IMR-90 (cell line): ENCODE data around the gene GLIPR1L2. TPM values are rescaled to one million over a fixed set of nuclear protein-coding genes. Genes with fewer than 3 reads are reported as not detected.

Source experiments
- ATAC-seq: fragments of 200-7000 bp; cut with Tn5 transposase; 2 replicates; pipeline ENCODE4 v1.9.1; 2020; ENCODE audit warnings: low read depth, mild to moderate bottlenecking, moderate library complexity
- BruUV-seq: library from RNA; stranded (reverse); fragments of 400-500 nt; replicated peaks from 2 replicates; lab custom pipeline; 2021; lab: Mats Ljungman, UMichigan
- CTCF ChIA-PET: fragments of 300-600 bp; formaldehyde crosslinking; extraction: SDS; loops from one replicate; lab custom pipeline; 2021; ENCODE audit warnings: antibody characterized with exemption; lab: Yijun Ruan, JAX
- POLR2A ChIA-PET: fragments of 300-600 bp; sonication (Branson Sonifier 250); formaldehyde crosslinking; loops from one replicate; lab custom pipeline; 2022; ENCODE audit warnings: antibody characterized with exemption; ENCODE audit not compliant: unreplicated experiment; lab: Charles Lee
- DNase-seq: peaks from one replicate; pipeline ENCODE4 v3.0.0; 2013
- H2AFZ ChIP-seq: replicated peaks from 2 replicates; pipeline ENCODE3; 2013; ENCODE audit warnings: low read length, mild to moderate bottlenecking; ENCODE audit not compliant: poor library complexity
- H2AK5ac ChIP-seq: 2 replicates; pipeline ENCODE4 v1.6.1; 2013; ENCODE audit warnings: low read depth, low read length, inconsistent platforms
- H2AK9ac ChIP-seq: replicated peaks from 2 replicates; pipeline ENCODE3; 2013; ENCODE audit warnings: mild to moderate bottlenecking, low read depth, low read length, moderate library complexity; ENCODE audit not compliant: poor library complexity
- H2BK120ac ChIP-seq: 2 replicates; pipeline ENCODE4 v1.6.1; 2013; ENCODE audit warnings: low read depth, low read length, inconsistent platforms
- H2BK15ac ChIP-seq: 3 replicates; pipeline ENCODE4 v1.6.1; 2013; ENCODE audit warnings: low read depth, low read length, inconsistent platforms
- H2BK20ac ChIP-seq: 2 replicates; pipeline ENCODE4 v1.6.1; 2013; ENCODE audit warnings: low read depth, mild to moderate bottlenecking, inconsistent platforms, low read length, moderate library complexity
- H2BK5ac ChIP-seq: 2 replicates; pipeline ENCODE4 v1.6.1; 2013; ENCODE audit warnings: mild to moderate bottlenecking, low read depth, low read length, inconsistent platforms; ENCODE audit not compliant: poor library complexity, severe bottlenecking
- H3K14ac ChIP-seq: replicated peaks from 2 replicates; pipeline ENCODE4 v1.6.1; 2013; ENCODE audit warnings: low read depth, low read length, inconsistent platforms
- H3K18ac ChIP-seq: 2 replicates; pipeline ENCODE4 v1.6.1; 2013; ENCODE audit warnings: low read depth, low read length, control low read depth
- H3K23ac ChIP-seq: 2 replicates; pipeline ENCODE4 v1.6.1; 2013; ENCODE audit warnings: low read depth, low read length, inconsistent platforms
- H3K27ac ChIP-seq: 2 replicates; pipeline ENCODE4 v1.5.1; 2013; ENCODE audit warnings: mild to moderate bottlenecking, control low read depth, low read length; ENCODE audit not compliant: insufficient read depth
- H3K27me3 ChIP-seq: 2 replicates; pipeline ENCODE4 v1.6.1; 2013; ENCODE audit warnings: low read length; ENCODE audit not compliant: control insufficient read depth, insufficient read depth
- H3K36me3 ChIP-seq: 2 replicates; pipeline ENCODE4 v1.6.1; 2013; ENCODE audit warnings: low read length, mixed read lengths; ENCODE audit not compliant: control insufficient read depth, insufficient read depth
- H3K4ac ChIP-seq: 2 replicates; pipeline ENCODE4 v1.6.1; 2013; ENCODE audit warnings: low read depth, low read length, inconsistent platforms
- H3K4me1 ChIP-seq: 2 replicates; pipeline ENCODE4 v1.6.1; 2013; ENCODE audit warnings: low read length, mixed read lengths; ENCODE audit not compliant: control insufficient read depth, insufficient read depth
- H3K4me2 ChIP-seq: 2 replicates; pipeline ENCODE4 v1.6.1; 2013; ENCODE audit warnings: low read depth, mild to moderate bottlenecking, control low read depth, low read length, moderate library complexity
- H3K4me3 ChIP-seq: 2 replicates; pipeline ENCODE4 v1.5.1; 2013; ENCODE audit warnings: low read depth, mild to moderate bottlenecking, control low read depth, low read length, moderate library complexity; ENCODE audit not compliant: insufficient read depth
- H3K56ac ChIP-seq: 2 replicates; pipeline ENCODE4 v1.6.1; 2013; ENCODE audit warnings: low read length, inconsistent platforms; ENCODE audit not compliant: insufficient read depth; ENCODE audit errors: extremely low read depth
- H3K79me1 ChIP-seq, 2 experiments: 2 replicates each; pipeline ENCODE4 v1.6.1; 2013; ENCODE audit warnings: low read length in 2 of 2, inconsistent platforms in 1 of 2, low read depth in 1 of 2
- H3K9ac ChIP-seq: 2 replicates; pipeline ENCODE4 v1.6.1; 2013; ENCODE audit warnings: low read depth, low read length, control low read depth
- H3K9me1 ChIP-seq: 2 replicates; pipeline ENCODE4 v1.6.1; 2013; ENCODE audit warnings: low read length, inconsistent platforms; ENCODE audit not compliant: insufficient read depth
- H3K9me3 ChIP-seq: 2 replicates; pipeline ENCODE4 v1.6.1; 2013; ENCODE audit warnings: low read length; ENCODE audit not compliant: control insufficient read depth, insufficient read depth
- H4K20me1 ChIP-seq: 2 replicates; pipeline ENCODE4 v1.6.1; 2013; ENCODE audit warnings: low read length, inconsistent platforms; ENCODE audit not compliant: insufficient read depth
- H4K5ac ChIP-seq: 2 replicates; pipeline ENCODE4 v1.6.1; 2013; ENCODE audit warnings: mild to moderate bottlenecking, low read depth, low read length, control low read depth
- H4K8ac ChIP-seq, 2 experiments: 2 replicates each; pipeline ENCODE4 v1.6.1; 2013; ENCODE audit warnings: low read depth in 2 of 2, low read length in 2 of 2, control low read depth in 1 of 2, inconsistent platforms in 1 of 2
- H4K91ac ChIP-seq: 2 replicates; pipeline ENCODE4 v1.6.1; 2013; ENCODE audit warnings: low read depth, low read length, inconsistent platforms; ENCODE audit not compliant: insufficient read depth
- BHLHE40 ChIP-seq: fragments of 150-350 bp; IDR thresholded peaks from 2 replicates; pipeline ENCODE4 v1.6.1; 2016; ENCODE audit warnings: mild to moderate bottlenecking, low read depth, low read length
- CEBPB ChIP-seq: IDR thresholded peaks from 2 replicates; pipeline ENCODE4 v1.6.1; 2012; ENCODE audit warnings: low read depth, low read length, improper control_type of control experiment
- CHD1 ChIP-seq: IDR thresholded peaks from 2 replicates; pipeline ENCODE4 v1.6.1; 2012; ENCODE audit warnings: low read depth, low read length, improper control_type of control experiment
- FOS ChIP-seq: fragments of 150-350 bp; IDR thresholded peaks from 2 replicates; pipeline ENCODE4 v1.6.1; 2016; ENCODE audit warnings: low read depth, low read length
- MAFK ChIP-seq: IDR thresholded peaks from 2 replicates; pipeline ENCODE4 v1.6.1; 2012; ENCODE audit warnings: low read depth, low read length, improper control_type of control experiment
- MAZ ChIP-seq: IDR thresholded peaks from 2 replicates; pipeline ENCODE4 v1.6.1; 2012; ENCODE audit warnings: low read depth, mild to moderate bottlenecking, low read length, improper control_type of control experiment, moderate library complexity, borderline replicate concordance
- MXI1 ChIP-seq: IDR thresholded peaks from 2 replicates; pipeline ENCODE4 v1.6.1; 2012; ENCODE audit warnings: low read depth, mild to moderate bottlenecking, low read length, moderate library complexity, borderline replicate concordance
- NFE2L2 ChIP-seq: fragments of 150-350 bp; IDR thresholded peaks from 2 replicates; pipeline ENCODE4 v1.6.1; 2016; ENCODE audit warnings: low read depth, mild to moderate bottlenecking, low read length
- POLR2A ChIP-seq: IDR thresholded peaks from 2 replicates; pipeline ENCODE4 v1.6.1; 2012; ENCODE audit warnings: mild to moderate bottlenecking, low read depth, low read length
- RAD21 ChIP-seq: IDR thresholded peaks from 2 replicates; pipeline ENCODE4 v1.6.1; 2012; ENCODE audit warnings: low read length, improper control_type of control experiment
- RCOR1 ChIP-seq: IDR thresholded peaks from 2 replicates; pipeline ENCODE4 v1.6.1; 2012; ENCODE audit warnings: mild to moderate bottlenecking, low read length, improper control_type of control experiment; ENCODE audit not compliant: insufficient replicate concordance
- RFX5 ChIP-seq: IDR thresholded peaks from 2 replicates; pipeline ENCODE4 v1.8.0; 2012; ENCODE audit warnings: low read depth, mild to moderate bottlenecking, low read length, moderate library complexity
- SMC3 ChIP-seq: fragments of 150-350 bp; IDR thresholded peaks from 2 replicates; pipeline ENCODE4 v1.6.1; 2016; ENCODE audit warnings: low read depth, mild to moderate bottlenecking, antibody characterized with exemption, low read length, moderate library complexity
- WGBS, 2 experiments: methylation state at CpG; one replicate each; pipeline versions ENCODE4 v1.1.5 to v1.1.7; 2013; ENCODE audit warnings: missing lambda C conversion rate in 2 of 2; ENCODE audit not compliant: insufficient read length in 1 of 2; ENCODE audit errors: extremely low coverage in 2 of 2; 5-methylcytosine and 5-hydroxymethylcytosine counted together
- dilution Hi-C: fragments of 300-500 bp; cut with HindIII; formaldehyde crosslinking; loops from one replicate; pipeline ENCODE4 v1.14.3; 2018; ENCODE audit warnings: low sequenced_read_pairs; ENCODE audit not compliant: unreplicated experiment
- in situ Hi-C: fragments of 300-500 bp; cut with MboI; formaldehyde crosslinking; loops from 3 replicates; pipeline ENCODE4 v1.14.3; 2019; ENCODE audit warnings: low sequenced_read_pairs, inconsistent platforms, mixed read lengths
- intact Hi-C: fragments of 100-400 bp; cut with micrococcal nuclease; formaldehyde crosslinking; loops from 2 replicates; pipeline ENCODE4 v1.10.0; 2022
- polyA plus RNA-seq, 3 experiments: library from polyadenylated mRNA; depleted of rRNA; stranded (reverse); fragments of >200 nt; gene quantifications; 2 replicates each; pipeline ENCODE4 v1.2.3, GENCODE V29; 2012; ENCODE audit warnings: low replicate concordance in 1 of 3
- total RNA-seq: library from RNA; depleted of rRNA; stranded (reverse); fragments of >200 nt; gene quantifications from 2 replicates; pipeline ENCODE4 v1.2.3, GENCODE V29; 2012
- TF ChIP-seq, protein P1 (sequence below): fragments of 150-350 bp; IDR thresholded peaks from 2 replicates; pipeline ENCODE4 v1.6.1; 2017; ENCODE audit warnings: mild to moderate bottlenecking, antibody characterized with exemption, low read length, low read depth
- TF ChIP-seq, protein P2 (sequence below): fragments of 150-350 bp; IDR thresholded peaks from 2 replicates; pipeline ENCODE4 v1.6.1; 2016; ENCODE audit warnings: low read depth, mild to moderate bottlenecking, low read length, moderate library complexity, borderline replicate concordance
- TF ChIP-seq, protein P3 (sequence below): conservative IDR thresholded peaks from 2 replicates; pipeline ENCODE4 v1.5.1; 2012; ENCODE audit warnings: mild to moderate bottlenecking, low read depth, low read length, improper control_type of control experiment

The GLIPR1L2 gene
- total and polyA plus RNA-seq, 2 of the 4 experiments (the other 2 are of a cell fraction) = 0.07 TPM; not detected in 1

DNA sequence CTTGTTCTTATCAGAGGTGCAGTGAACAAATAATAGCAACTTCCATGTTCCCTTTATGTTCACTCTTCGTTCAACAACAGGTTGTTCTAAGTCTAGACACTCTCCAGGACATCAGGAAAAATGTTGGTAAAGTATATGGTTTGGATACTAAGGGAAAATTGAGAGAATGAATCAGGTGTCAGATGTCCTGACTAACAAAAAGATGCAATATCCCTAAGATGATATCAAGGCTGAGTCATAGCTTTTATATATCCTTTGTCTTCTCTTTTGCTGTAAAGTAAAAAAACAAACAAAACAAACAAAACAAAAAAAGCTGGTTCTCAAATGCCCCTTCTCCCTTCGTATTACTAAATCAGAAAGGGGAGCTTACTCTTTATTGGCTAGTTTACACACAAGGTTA, 45.4 kb upstream of the GLIPR1L2 start:
- ChIA-PET CTCF (no interaction called here), POLR2A (no interaction called here)
- Histone ChIP-seq H4K5ac (no peak overlapping the region), H3K9me1 (no peaks in the 10 kb centered on the region), H3K9me3 (no peaks in the 10 kb centered on the region), H3K56ac (no peak overlapping the region), H2BK15ac (no peak overlapping the region), H3K9ac (no peak overlapping the region), H3K27me3 (no peaks in the 10 kb centered on the region; the same call in 1 of the 2 replicates), H2AK9ac (no peak overlapping the region), H3K4me1 (no peaks in the 10 kb centered on the region), H3K4me3 (no peak overlapping the region), H3K14ac (no peak overlapping the region), H3K36me3 (no peaks in the 10 kb centered on the region), H3K4me2 (no peak overlapping the region), H4K91ac (no peak overlapping the region), H2BK5ac (no peak overlapping the region), H3K4ac (no peak overlapping the region), H2AFZ (no peak overlapping the region), H3K79me1 (no peaks in the 10 kb centered on the region), H4K20me1 (no peaks in the 10 kb centered on the region), H3K23ac (no peak overlapping the region), H4K8ac (no peak overlapping the region), H2BK20ac (no peak overlapping the region), H3K18ac (no peak overlapping the region), H2AK5ac (no peak overlapping the region), H3K27ac (no peak overlapping the region), H2BK120ac (no peak overlapping the region)
- WGBS, 2 experiments = no CpG with 5 or more reads among the region's 2 CpGs
- no TSS peak for BruUV-seq
- in situ Hi-C loops (loop anchor here (25.0 kb wide), 1 partner anchor 692 kb away; the partner anchor contains the start of gene PHLDA1), intact Hi-C loops (no loop called here), dilution Hi-C loops (no loop called here)
- ATAC-seq (no peak), DNase-seq (peak; percentile 28)
- TF ChIP-seq RCOR1 (no peak), MAZ (no peak), POLR2A (no peak), CEBPB (no peak), FOS (no peak), BHLHE40 (no peak), RFX5 (no peak), SMC3 (no peak), CHD1 (no peak), MAFK (no peak), NFE2L2 (no peak), MXI1 (no peak), RAD21 (no peak)
- TF ChIP-seq, protein P1, sequence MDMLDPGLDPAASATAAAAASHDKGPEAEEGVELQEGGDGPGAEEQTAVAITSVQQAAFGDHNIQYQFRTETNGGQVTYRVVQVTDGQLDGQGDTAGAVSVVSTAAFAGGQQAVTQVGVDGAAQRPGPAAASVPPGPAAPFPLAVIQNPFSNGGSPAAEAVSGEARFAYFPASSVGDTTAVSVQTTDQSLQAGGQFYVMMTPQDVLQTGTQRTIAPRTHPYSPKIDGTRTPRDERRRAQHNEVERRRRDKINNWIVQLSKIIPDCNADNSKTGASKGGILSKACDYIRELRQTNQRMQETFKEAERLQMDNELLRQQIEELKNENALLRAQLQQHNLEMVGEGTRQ = no peak
- TF ChIP-seq, protein P2, sequence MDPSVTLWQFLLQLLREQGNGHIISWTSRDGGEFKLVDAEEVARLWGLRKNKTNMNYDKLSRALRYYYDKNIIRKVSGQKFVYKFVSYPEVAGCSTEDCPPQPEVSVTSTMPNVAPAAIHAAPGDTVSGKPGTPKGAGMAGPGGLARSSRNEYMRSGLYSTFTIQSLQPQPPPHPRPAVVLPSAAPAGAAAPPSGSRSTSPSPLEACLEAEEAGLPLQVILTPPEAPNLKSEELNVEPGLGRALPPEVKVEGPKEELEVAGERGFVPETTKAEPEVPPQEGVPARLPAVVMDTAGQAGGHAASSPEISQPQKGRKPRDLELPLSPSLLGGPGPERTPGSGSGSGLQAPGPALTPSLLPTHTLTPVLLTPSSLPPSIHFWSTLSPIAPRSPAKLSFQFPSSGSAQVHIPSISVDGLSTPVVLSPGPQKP = no peak
- TF ChIP-seq, protein P3, sequence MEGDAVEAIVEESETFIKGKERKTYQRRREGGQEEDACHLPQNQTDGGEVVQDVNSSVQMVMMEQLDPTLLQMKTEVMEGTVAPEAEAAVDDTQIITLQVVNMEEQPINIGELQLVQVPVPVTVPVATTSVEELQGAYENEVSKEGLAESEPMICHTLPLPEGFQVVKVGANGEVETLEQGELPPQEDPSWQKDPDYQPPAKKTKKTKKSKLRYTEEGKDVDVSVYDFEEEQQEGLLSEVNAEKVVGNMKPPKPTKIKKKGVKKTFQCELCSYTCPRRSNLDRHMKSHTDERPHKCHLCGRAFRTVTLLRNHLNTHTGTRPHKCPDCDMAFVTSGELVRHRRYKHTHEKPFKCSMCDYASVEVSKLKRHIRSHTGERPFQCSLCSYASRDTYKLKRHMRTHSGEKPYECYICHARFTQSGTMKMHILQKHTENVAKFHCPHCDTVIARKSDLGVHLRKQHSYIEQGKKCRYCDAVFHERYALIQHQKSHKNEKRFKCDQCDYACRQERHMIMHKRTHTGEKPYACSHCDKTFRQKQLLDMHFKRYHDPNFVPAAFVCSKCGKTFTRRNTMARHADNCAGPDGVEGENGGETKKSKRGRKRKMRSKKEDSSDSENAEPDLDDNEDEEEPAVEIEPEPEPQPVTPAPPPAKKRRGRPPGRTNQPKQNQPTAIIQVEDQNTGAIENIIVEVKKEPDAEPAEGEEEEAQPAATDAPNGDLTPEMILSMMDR = no peak
